ENCODE results near the gene COL16A1.

- TF ChIP-seq CTCF (IDR thresholded peaks at IDR 0.05) (no peak), POLR2A (IDR thresholded peaks at IDR 0.05) (no peak)
Observed at GRCh38 chr1:31718327-31718897, 14.6 kb upstream of the COL16A1 start.
